ENCODE results near the gene PDE2A.

- no peak for TF ChIP-seq CTCF (IDR thresholded peaks at IDR 0.05)
- no peak for TF ChIP-seq POLR2A (IDR thresholded peaks at IDR 0.05)
Measured at GRCh38 chr11:72641522-72642042, 32.6 kb downstream of the PDE2A start.

Data from uterus (tissue), 2 donors.